Osteocyte (in vitro differentiated cells): ENCODE results near the gene SUOX. TPM values are rescaled to one million over a fixed set of nuclear protein-coding genes. Genes with fewer than 3 reads are reported as not detected.
"Not testable (repeated sequence)": the region's sequence is repeated elsewhere in the genome, so short reads cannot be mapped to it uniquely, and the experiment has no call there.

Experiments
- DNase-seq: peaks from one replicate; pipeline ENCODE4 v3.0.0; 2021; ENCODE audit warnings: mixed read lengths; ENCODE audit not compliant: unreplicated experiment; ENCODE audit errors: extremely low spot score
- H3K27ac Mint-ChIP-seq: one replicate; pipeline ENCODE4 v1.8.0; 2021; ENCODE audit warnings: mild to moderate bottlenecking, mixed read lengths; ENCODE audit not compliant: unreplicated experiment
- H3K27me3 Mint-ChIP-seq: one replicate; pipeline ENCODE4 v1.8.0; 2021; ENCODE audit warnings: mixed read lengths; ENCODE audit not compliant: unreplicated experiment
- H3K36me3 Mint-ChIP-seq: one replicate; pipeline ENCODE4 v1.8.0; 2021; ENCODE audit warnings: mixed read lengths; ENCODE audit not compliant: unreplicated experiment
- H3K4me1 Mint-ChIP-seq: one replicate; pipeline ENCODE4 v1.8.0; 2021; ENCODE audit warnings: mixed read lengths; ENCODE audit not compliant: unreplicated experiment
- H3K4me3 Mint-ChIP-seq: one replicate; pipeline ENCODE4 v1.8.0; 2021; ENCODE audit warnings: mild to moderate bottlenecking, moderate library complexity, mixed read lengths; ENCODE audit not compliant: unreplicated experiment
- H3K9me3 Mint-ChIP-seq: one replicate; pipeline ENCODE4 v1.8.0; 2021; ENCODE audit warnings: mixed read lengths; ENCODE audit not compliant: unreplicated experiment
- CTCF ChIP-seq: fragments of 200-600 bp; sonication (generic); IDR thresholded peaks from 2 replicates; pipeline ENCODE4 v1.5.0; 2021; ENCODE audit warnings: antibody characterized with exemption, mild to moderate bottlenecking, moderate library complexity
- total RNA-seq: library from RNA; stranded (reverse); gene quantifications from 2 replicates; pipeline ENCODE4 v1.2.1, GENCODE V29; 2021

The SUOX gene
- total RNA-seq, 1 donor from 2014 or later, result 19.4 TPM

- Mint-ChIP-seq H3K27ac (no peak overlapping the region), H3K4me1 (no peaks in the 10 kb centered on the region), H3K27me3 (no peaks in the 10 kb centered on the region), H3K4me3 (no peak overlapping the region), H3K9me3 (no peaks in the 10 kb centered on the region), H3K36me3 (peaks cover 25% of the 10 kb centered on the region)
- DNase-seq, result no peak
- no peak for TF ChIP-seq CTCF
Observed at GRCh38 chr12:55983232-55983842, 13.7 kb upstream of the SUOX start.

GRCh38 chr12:55984861-55985260 is 12.2 kb upstream of the SUOX start:
- H3K4me3 Mint-ChIP-seq, result no peak overlapping the region
- H3K36me3 Mint-ChIP-seq, result peaks cover 26% of the 10 kb centered on the region
- no peaks in the 10 kb centered on the region for H3K27me3 Mint-ChIP-seq
- no peak overlapping the region for H3K27ac Mint-ChIP-seq
- DNase-seq, result no peak
- no peaks in the 10 kb centered on the region for H3K9me3 Mint-ChIP-seq
- TF ChIP-seq CTCF, result no peak
- H3K4me1 Mint-ChIP-seq, result no peaks in the 10 kb centered on the region

- Mint-ChIP-seq H3K4me1 (no peaks in the 10 kb centered on the region), H3K27me3 (no peaks in the 10 kb centered on the region), H3K4me3 (no peak overlapping the region), H3K9me3 (no peaks in the 10 kb centered on the region), H3K27ac (peak overlapping the region; percentile 4), H3K36me3 (peaks cover 25% of the 10 kb centered on the region)
- no peak for TF ChIP-seq CTCF
- DNase-seq, result no peak
Observed at GRCh38 chr12:55985341-55985740, 11.7 kb upstream of the SUOX start.

GRCh38 chr12:55985976-55986375 is 11.1 kb upstream of the SUOX start:
- not testable (repeated sequence) for H3K4me3 Mint-ChIP-seq, H3K4me1 Mint-ChIP-seq, H3K27ac Mint-ChIP-seq, H3K9me3 Mint-ChIP-seq, DNase-seq, H3K27me3 Mint-ChIP-seq
- H3K36me3 Mint-ChIP-seq, result peaks cover 26% of the 10 kb centered on the region

- H3K27me3 Mint-ChIP-seq, result no peaks in the 10 kb centered on the region
- no peak overlapping the region for H3K4me3 Mint-ChIP-seq
- H3K9me3 Mint-ChIP-seq, result no peaks in the 10 kb centered on the region
- H3K36me3 Mint-ChIP-seq, result peaks cover 42% of the 10 kb centered on the region
- no peak for TF ChIP-seq CTCF
- no peak overlapping the region for H3K27ac Mint-ChIP-seq
- H3K4me1 Mint-ChIP-seq, result peaks cover 2% of the 10 kb centered on the region
- DNase-seq, result no peak
Observed at GRCh38 chr12:55991110-55991509, 6.0 kb upstream of the SUOX start.
